Sigmoid colon (tissue), 7 donors: Measurements from ENCODE around the gene SYTL2. TPM values are rescaled to one million over a fixed set of nuclear protein-coding genes. Genes with fewer than 3 reads are reported as not detected.
A peak's percentile ranks its signal among the peaks of the same experiment; 100 is the strongest.

Experiments
- DNase-seq: peaks from one replicate; pipeline ENCODE4 v3.0.0-alpha.2; 2019
- H3K27ac ChIP-seq, 4 donors: fragments of 200-600 bp; sonication (generic); one replicate each; pipeline ENCODE4 v1.5.1; 2016 to 2019; ENCODE audit warnings: mild to moderate bottlenecking in 1 of 4
- H3K27me3 ChIP-seq, 3 donors: fragments of 200-600 bp; sonication (generic); one replicate each; pipeline ENCODE4 v1.5.1; 2019; ENCODE audit warnings: mild to moderate bottlenecking in 1 of 3
- H3K36me3 ChIP-seq, 4 donors: fragments of 200-600 bp; sonication (generic); one replicate each; pipeline ENCODE4 v1.5.1; 2016 to 2019
- H3K4me1 ChIP-seq, 4 donors: fragments of 200-600 bp; sonication (generic); one replicate each; pipeline ENCODE4 v1.5.1; 2017 to 2019
- H3K4me3 ChIP-seq, 4 donors: fragments of 200-600 bp; sonication (generic); one replicate each; pipeline ENCODE4 v1.5.1; 2017 to 2019; ENCODE audit warnings: mild to moderate bottlenecking in 2 of 4, moderate library complexity in 1 of 4
- H3K9me3 ChIP-seq, 4 donors: fragments of 200-600 bp in 3 of 4; sonication (generic) in 3 of 4; one replicate each; pipeline versions ENCODE4 v1.5.1 to v1.6.1; 2013 to 2019
- EP300 ChIP-seq, 4 donors: sonication (generic); formaldehyde crosslinking; IDR thresholded peaks; one replicate each; pipeline ENCODE4 v1.6.1; 2017; ENCODE audit warnings: antibody characterized with exemption in 4 of 4
- POLR2A ChIP-seq, 2 donors: fragments of 450-650 bp; IDR thresholded peaks; one replicate each; pipeline ENCODE4 v1.6.1; 2016; ENCODE audit warnings: antibody characterized with exemption in 2 of 2, mild to moderate bottlenecking in 2 of 2, moderate library complexity in 2 of 2
- POLR2AphosphoS5 ChIP-seq, 4 donors: sonication (generic); formaldehyde crosslinking; IDR thresholded peaks; one replicate each; pipeline ENCODE4 v1.6.1; 2017; ENCODE audit warnings: antibody characterized with exemption in 4 of 4
- WGBS, 2 donors: extraction: QIAGEN DNeasy Blood & Tissue Kit; methylation state at CpG; one replicate each; pipeline ENCODE4 v1.1.7; 2013; 5-methylcytosine and 5-hydroxymethylcytosine counted together
- intact Hi-C: fragments of 100-400 bp; cut with DNase I; formaldehyde crosslinking; loops from one replicate; pipeline ENCODE4 v1.15.1; 2023
- polyA plus RNA-seq, 3 donors: library from polyadenylated mRNA; stranded (reverse); fragments of 200-250 nt; gene quantifications; one replicate each; pipeline ENCODE4 v1.2.3, GENCODE V29; 2013
- total RNA-seq, 4 donors: library from RNA; depleted of rRNA; stranded (reverse); fragments of >200 nt; gene quantifications; one replicate each; pipeline ENCODE4 v1.1.0, GENCODE V29; 2016
- TF ChIP-seq, protein P1 (sequence below), 4 experiments: fragments of 450-650 bp in 3 of 4; fragments of 200-600 bp in 1 of 4; IDR thresholded peaks; one replicate each; pipeline ENCODE4 v1.5.1; 2016 to 2019; ENCODE audit warnings: antibody characterized with exemption in 4 of 4, mild to moderate bottlenecking in 3 of 4, moderate library complexity in 2 of 4
- donor health status: healthy with polysubstance abuse.
- donor health status: Bipolar disorder and iron deficiency.
- donor health status: healthy.

SYTL2 gene
- total and polyA plus RNA-seq, 7 donors: 9.0 to 104 (median 30.2) TPM

DNA sequence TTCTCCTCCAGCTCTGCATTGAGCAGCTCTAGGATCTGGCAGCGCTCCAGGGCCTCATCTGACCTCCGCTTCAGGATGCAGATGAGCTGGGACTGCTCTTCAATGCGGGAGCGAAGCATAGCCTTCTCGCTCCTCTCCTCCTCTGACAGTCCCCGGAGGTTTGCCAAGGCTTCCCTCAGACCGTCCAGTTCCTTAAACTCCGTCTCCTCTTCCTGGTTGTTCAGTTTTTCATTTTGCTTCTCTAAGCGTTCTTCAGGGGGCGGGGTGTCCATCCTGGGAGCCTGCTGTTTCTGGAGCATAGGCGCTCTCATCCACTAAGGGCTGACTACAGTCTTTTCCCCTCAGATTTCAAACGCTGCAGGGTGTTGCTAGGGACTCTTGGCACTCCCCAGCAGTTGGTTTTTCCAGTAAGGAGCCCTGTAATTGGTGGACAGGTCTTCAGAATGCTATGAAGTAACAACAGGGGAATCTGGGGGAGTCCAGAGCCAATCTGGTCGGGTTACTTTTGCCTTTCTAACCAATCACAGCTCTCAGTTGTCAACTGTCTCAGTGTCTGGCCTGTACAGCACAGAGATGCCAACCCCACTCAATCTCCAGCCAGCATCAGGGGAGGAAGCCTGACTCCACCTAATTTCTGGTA lies 125.0 kb downstream of the SYTL2 start, which contains the start of gene CCDC89:
CCDC89 (minus strand) TSS at position 376 of the 640 bp plus-strand sequence; CDS start at position 311, 65 bp downstream.
- intact Hi-C loops: loop anchor here (2.0 to 10.0 kb wide), 5 partner anchors 21 to 379 kb away; partner anchors contain the start of genes CCDC83, CREBZF, DLG2 and PICALM
- H3K36me3 ChIP-seq: no peaks in the 10 kb centered on the region

DNA sequence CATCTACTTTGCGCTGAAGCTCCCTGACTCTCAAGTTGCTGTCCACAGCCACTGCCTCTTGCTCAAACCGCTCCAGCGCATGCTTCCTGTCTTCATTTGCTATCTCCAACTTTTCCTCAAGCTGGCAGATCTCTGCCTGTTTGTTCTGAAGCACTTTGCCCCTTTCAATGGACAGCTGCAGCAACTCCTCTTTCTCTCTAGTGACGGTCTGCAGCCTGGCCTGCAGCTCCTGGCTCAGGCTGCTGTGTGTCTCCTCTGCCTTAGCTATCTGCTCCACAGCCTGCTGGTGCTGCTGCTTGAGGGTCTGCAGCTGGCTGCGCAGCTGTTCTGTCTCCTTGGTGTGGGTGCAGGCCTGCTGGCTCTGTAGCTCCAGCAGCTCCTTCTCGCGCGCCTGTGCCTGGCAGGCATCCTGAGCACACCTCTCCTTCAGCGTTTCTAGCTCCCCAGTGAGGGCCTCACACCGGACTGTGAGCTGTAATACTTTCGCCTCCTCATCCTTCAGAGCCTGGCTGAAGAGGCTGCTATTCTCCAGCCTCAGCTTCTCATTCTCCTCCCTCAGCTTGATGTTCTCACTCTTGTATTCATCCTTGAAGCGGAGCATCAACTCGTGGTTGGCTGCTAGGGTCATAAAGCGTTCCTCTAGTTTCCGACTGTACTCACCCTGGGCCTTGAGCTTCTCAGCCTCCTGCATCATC lies 125.7 kb downstream of the SYTL2 start:
- H3K27me3 ChIP-seq: no peaks in the 10 kb centered on the region
- peak; percentile 70 for DNase-seq
- TF ChIP-seq POLR2AphosphoS5 (IDR thresholded peaks at IDR 0.05) (peak in 2 of 4 donors; percentile 53 to 62), EP300 (IDR thresholded peaks at IDR 0.05) (no peak), POLR2A (IDR thresholded peaks at IDR 0.05) (no peak)
- TF ChIP-seq, protein P1, sequence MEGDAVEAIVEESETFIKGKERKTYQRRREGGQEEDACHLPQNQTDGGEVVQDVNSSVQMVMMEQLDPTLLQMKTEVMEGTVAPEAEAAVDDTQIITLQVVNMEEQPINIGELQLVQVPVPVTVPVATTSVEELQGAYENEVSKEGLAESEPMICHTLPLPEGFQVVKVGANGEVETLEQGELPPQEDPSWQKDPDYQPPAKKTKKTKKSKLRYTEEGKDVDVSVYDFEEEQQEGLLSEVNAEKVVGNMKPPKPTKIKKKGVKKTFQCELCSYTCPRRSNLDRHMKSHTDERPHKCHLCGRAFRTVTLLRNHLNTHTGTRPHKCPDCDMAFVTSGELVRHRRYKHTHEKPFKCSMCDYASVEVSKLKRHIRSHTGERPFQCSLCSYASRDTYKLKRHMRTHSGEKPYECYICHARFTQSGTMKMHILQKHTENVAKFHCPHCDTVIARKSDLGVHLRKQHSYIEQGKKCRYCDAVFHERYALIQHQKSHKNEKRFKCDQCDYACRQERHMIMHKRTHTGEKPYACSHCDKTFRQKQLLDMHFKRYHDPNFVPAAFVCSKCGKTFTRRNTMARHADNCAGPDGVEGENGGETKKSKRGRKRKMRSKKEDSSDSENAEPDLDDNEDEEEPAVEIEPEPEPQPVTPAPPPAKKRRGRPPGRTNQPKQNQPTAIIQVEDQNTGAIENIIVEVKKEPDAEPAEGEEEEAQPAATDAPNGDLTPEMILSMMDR (IDR thresholded peaks at IDR 0.05): no peak
- peaks cover 0 to 21% (median 12%) of the 10 kb centered on the region in 4 donors for H3K4me1 ChIP-seq
- H3K4me3 ChIP-seq: peak overlapping the region; percentile 24 to 51 (median 46)
- peak overlapping the region; percentile 78 to 82 (median 80) for H3K27ac ChIP-seq
- 74 to 80% methylated on average over 15 of the region's 15 CpGs for WGBS, 2 donors
- H3K36me3 ChIP-seq: no peaks in the 10 kb centered on the region
- intact Hi-C loops: loop anchor here (5.0 to 10.0 kb wide), 4 partner anchors 58 to 380 kb away; partner anchors contain the start of genes CCDC83, DLG2, PICALM and TMEM126B
- no peaks in the 10 kb centered on the region for H3K9me3 ChIP-seq

More for the DNA sequence above, 125.0 kb downstream of the SYTL2 start, which contains the start of gene CCDC89:
- no peak for TF ChIP-seq POLR2A (IDR thresholded peaks at IDR 0.05)
- no peak for TF ChIP-seq EP300 (IDR thresholded peaks at IDR 0.05)
- TF ChIP-seq, protein P1 (IDR thresholded peaks at IDR 0.05): no peak
- TF ChIP-seq POLR2AphosphoS5 (IDR thresholded peaks at IDR 0.05): peak in 2 of 4 donors; percentile 39 to 50
- Histone ChIP-seq H3K9me3 (no peaks in the 10 kb centered on the region), H3K4me3 (peak within 1 kb of the TSS; percentile 24 to 51 (median 46)), H3K27ac (peak within 1 kb of the TSS; percentile 78 to 82 (median 80)), H3K27me3 (no peaks in the 10 kb centered on the region), H3K4me1 (peaks cover 0 to 21% (median 12%) of the 10 kb centered on the region in 4 donors)
- WGBS, 2 donors: 62 to 78% methylated on average over 13 of the region's 13 CpGs
- DNase-seq: peak; percentile 92

DNA sequence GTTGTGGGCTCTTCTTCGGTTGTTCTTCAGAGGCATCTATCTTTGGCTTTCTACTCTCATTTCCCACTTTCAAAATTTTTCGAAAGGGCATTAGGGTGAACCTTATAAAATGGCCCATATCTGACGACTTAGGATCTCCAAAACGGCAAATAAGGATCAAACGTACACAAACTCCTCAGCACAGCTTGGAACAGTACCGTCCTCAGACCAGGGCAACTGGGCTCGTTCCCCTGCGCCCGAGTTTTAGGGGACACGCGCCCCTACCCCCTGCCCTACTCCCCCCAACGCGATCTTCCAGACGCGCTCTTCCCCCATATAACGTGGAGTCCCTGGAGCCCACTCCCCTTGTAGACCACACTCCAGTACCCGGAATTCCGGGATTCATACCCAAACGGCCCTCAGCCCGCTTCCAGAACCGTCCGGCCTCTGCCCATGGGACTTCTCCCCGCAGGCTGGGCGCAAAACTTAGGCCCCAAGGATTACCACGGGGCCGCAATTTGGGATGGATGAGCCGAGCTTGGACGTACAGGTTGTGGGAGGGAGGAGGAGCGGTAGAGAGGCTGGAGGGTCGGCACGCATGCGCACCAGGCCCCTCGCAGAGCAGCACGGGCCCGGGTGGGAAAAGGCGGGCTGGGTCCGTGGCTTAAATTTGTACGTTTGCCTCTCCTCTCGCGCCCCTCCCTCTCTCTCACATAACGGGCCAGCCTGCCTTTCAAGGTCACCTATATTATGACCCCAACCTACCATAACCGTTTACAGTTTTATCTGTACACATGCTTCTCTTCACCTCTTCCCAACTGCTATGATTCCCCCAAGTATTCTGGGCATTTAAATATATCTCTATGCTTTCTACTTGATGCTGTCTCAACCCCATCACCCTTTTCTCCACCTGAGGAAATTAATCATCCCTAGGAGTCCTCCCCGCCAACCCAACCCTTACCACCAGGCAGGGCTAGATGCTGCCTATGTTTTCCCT lies 128.3 kb downstream of the SYTL2 start:
- no peak for TF ChIP-seq POLR2A (IDR thresholded peaks at IDR 0.05)
- TF ChIP-seq POLR2AphosphoS5 (IDR thresholded peaks at IDR 0.05): peak in 2 of 4 donors; percentile 39
- no peaks in the 10 kb centered on the region for H3K9me3 ChIP-seq
- H3K4me1 ChIP-seq: peaks cover 0 to 21% (median 12%) of the 10 kb centered on the region in 4 donors
- peak; percentile 84 for DNase-seq
- peak overlapping the region; percentile 46 to 65 (median 63) for H3K4me3 ChIP-seq
- intact Hi-C loops: loop anchor here (10.0 kb wide), 3 partner anchors 172 to 382 kb away; partner anchors contain the start of genes CCDC83 and PICALM
- no peaks in the 10 kb centered on the region for H3K36me3 ChIP-seq
- peak overlapping the region; percentile 32 to 66 (median 60) for H3K27ac ChIP-seq
- 25 to 38% methylated on average over 43 of the region's 43 CpGs for WGBS, 2 donors
- no peaks in the 10 kb centered on the region for H3K27me3 ChIP-seq

DNA sequence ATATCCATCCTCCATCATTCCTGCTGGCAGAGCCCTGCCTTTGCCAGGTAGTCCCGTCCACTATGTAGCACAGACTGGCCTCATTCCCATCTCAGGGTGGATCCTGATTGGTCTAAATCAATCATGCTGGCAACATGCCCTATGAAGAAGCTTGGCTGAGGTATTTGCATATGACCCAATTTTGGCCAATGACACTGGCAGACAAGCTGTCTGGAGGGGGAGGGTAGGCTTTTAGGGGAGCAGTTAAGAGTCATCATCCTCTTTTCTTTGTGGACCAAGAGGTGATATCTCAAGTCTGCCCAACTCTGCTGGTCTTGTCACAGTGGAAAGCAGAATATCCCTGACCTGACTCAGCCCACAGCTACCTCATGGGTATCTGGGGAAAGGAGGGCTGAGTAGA lies 130.0 kb downstream of the SYTL2 start:
- Histone ChIP-seq H3K4me3 (no peak overlapping the region), H3K27ac (no peak overlapping the region), H3K36me3 (no peaks in the 10 kb centered on the region), H3K9me3 (no peaks in the 10 kb centered on the region), H3K27me3 (no peaks in the 10 kb centered on the region), H3K4me1 (peaks cover 0 to 15% (median 9%) of the 10 kb centered on the region in 4 donors)
- 76 to 94% methylated on average over 1 of the region's 1 CpG for WGBS, 2 donors
- no peak for DNase-seq
- intact Hi-C loops: loop anchor here (10.0 kb wide), 3 partner anchors 174 to 384 kb away; partner anchors contain the start of genes CCDC83 and PICALM
- TF ChIP-seq, protein P1 (IDR thresholded peaks at IDR 0.05): no peak
- no peak for TF ChIP-seq EP300 (IDR thresholded peaks at IDR 0.05)
- TF ChIP-seq POLR2A (IDR thresholded peaks at IDR 0.05): no peak
- no peak for TF ChIP-seq POLR2AphosphoS5 (IDR thresholded peaks at IDR 0.05)
